MM.1S (cell line): Measurements from ENCODE around the gene BMP4.

Source experiments
- DNase-seq: peaks from one replicate; pipeline ENCODE4 v3.0.0-alpha.2; 2015
- H2AFZ ChIP-seq: fragments of 300-600 bp; sonication (generic); 2 replicates; pipeline ENCODE4 v1.6.0; 2016; ENCODE audit warnings: antibody characterized with exemption, low read length
- H3F3A ChIP-seq: fragments of 300-600 bp; sonication (generic); 2 replicates; pipeline ENCODE4 v1.6.1; 2016; ENCODE audit warnings: mild to moderate bottlenecking, antibody characterized with exemption, low read length, moderate library complexity, mixed read lengths; ENCODE audit not compliant: insufficient read depth
- H3K27ac ChIP-seq: fragments of 300-600 bp; sonication (generic); 2 replicates; pipeline ENCODE4 v1.5.1; 2016; ENCODE audit warnings: mild to moderate bottlenecking, low read length
- H3K27me3 ChIP-seq: fragments of 300-600 bp; sonication (generic); replicated peaks from 2 replicates; pipeline ENCODE4 v1.6.0; 2016; ENCODE audit warnings: low read length; ENCODE audit not compliant: insufficient read depth
- H3K36me3 ChIP-seq: fragments of 300-600 bp; sonication (generic); replicated peaks from 2 replicates; pipeline ENCODE4 v1.6.1; 2016; ENCODE audit warnings: mild to moderate bottlenecking, low read length, mixed read lengths; ENCODE audit not compliant: insufficient read depth
- H3K4me1 ChIP-seq: fragments of 300-600 bp; sonication (generic); 2 replicates; pipeline ENCODE4 v1.6.1; 2016; ENCODE audit warnings: low read length, mixed read lengths
- H3K4me2 ChIP-seq: fragments of 300-600 bp; sonication (generic); 2 replicates; pipeline ENCODE4 v1.6.0; 2016; ENCODE audit warnings: low read depth, low read length
- H3K4me3 ChIP-seq: fragments of 300-600 bp; sonication (generic); 2 replicates; pipeline ENCODE4 v1.5.1; 2016; ENCODE audit warnings: low read length, mixed read lengths
- H3K79me2 ChIP-seq: fragments of 300-600 bp; sonication (generic); 2 replicates; pipeline ENCODE4 v1.6.1; 2016; ENCODE audit warnings: mixed run types, low read length, mixed read lengths
- H3K9ac ChIP-seq: fragments of 300-600 bp; sonication (generic); 2 replicates; pipeline ENCODE4 v1.6.1; 2016; ENCODE audit warnings: low read length, mixed read lengths
- H3K9me2 ChIP-seq: fragments of 300-600 bp; sonication (generic); replicated peaks from 2 replicates; pipeline ENCODE4 v1.6.1; 2016; ENCODE audit warnings: mild to moderate bottlenecking, low read length, mixed read lengths; ENCODE audit not compliant: insufficient read depth
- H3K9me3 ChIP-seq: fragments of 300-600 bp; sonication (generic); replicated peaks from 2 replicates; pipeline ENCODE4 v1.6.1; 2016; ENCODE audit warnings: mild to moderate bottlenecking, low read length, mixed read lengths; ENCODE audit not compliant: insufficient read depth
- H4K20me1 ChIP-seq: fragments of 300-600 bp; sonication (generic); 2 replicates; pipeline ENCODE4 v1.6.1; 2016; ENCODE audit warnings: mild to moderate bottlenecking, low read length, moderate library complexity, mixed read lengths; ENCODE audit not compliant: insufficient read depth
- CTCF ChIP-seq: fragments of 300-600 bp; sonication (generic); IDR thresholded peaks from 2 replicates; pipeline ENCODE4 v1.5.1; 2016; ENCODE audit warnings: antibody characterized with exemption, low read length, mixed read lengths
- EZH2 ChIP-seq: fragments of 300-600 bp; sonication (generic); optimal IDR thresholded peaks from 2 replicates; pipeline ENCODE3; 2017; ENCODE audit warnings: low read depth, mild to moderate bottlenecking, antibody characterized with exemption, low read length, mixed read lengths
- EZH2phosphoT487 ChIP-seq: fragments of 300-600 bp; sonication (generic); IDR thresholded peaks from 2 replicates; pipeline ENCODE4 v1.6.1; 2018; ENCODE audit warnings: antibody characterized with exemption, low read length

The BMP4 gene

GRCh38 chr14:53947094-53947445 is 9.6 kb downstream of the BMP4 start:
- Histone ChIP-seq H2AFZ (no peak overlapping the region), H3K4me3 (no peak overlapping the region), H3K27ac (no peak overlapping the region), H3K27me3 (no peaks in the 10 kb centered on the region), H3K9me2 (no peaks in the 10 kb centered on the region), H3K9me3 (no peaks in the 10 kb centered on the region), H3F3A (no peaks in the 10 kb centered on the region), H3K4me1 (no peaks in the 10 kb centered on the region), H3K4me2 (no peak overlapping the region), H4K20me1 (no peaks in the 10 kb centered on the region), H3K9ac (no peak overlapping the region), H3K36me3 (no peaks in the 10 kb centered on the region), H3K79me2 (no peaks in the 10 kb centered on the region)
- no peak for TF ChIP-seq CTCF
- no peak for TF ChIP-seq EZH2phosphoT487
- no peak for DNase-seq

GRCh38 chr14:53946404-53947093 is 10.1 kb downstream of the BMP4 start:
- H3K27ac ChIP-seq: no peak overlapping the region
- no peaks in the 10 kb centered on the region for H3K36me3 ChIP-seq
- H3F3A ChIP-seq: no peaks in the 10 kb centered on the region
- no peaks in the 10 kb centered on the region for H4K20me1 ChIP-seq
- no peaks in the 10 kb centered on the region for H3K27me3 ChIP-seq
- H3K9me2 ChIP-seq: no peaks in the 10 kb centered on the region
- H3K79me2 ChIP-seq: no peaks in the 10 kb centered on the region
- no peak overlapping the region for H3K4me3 ChIP-seq
- H3K9me3 ChIP-seq: no peaks in the 10 kb centered on the region
- no peak overlapping the region for H3K4me2 ChIP-seq
- no peak for DNase-seq
- H3K4me1 ChIP-seq: no peaks in the 10 kb centered on the region
- TF ChIP-seq CTCF (no peak), EZH2 (no peak), EZH2phosphoT487 (no peak)
- no peak overlapping the region for H3K9ac ChIP-seq
- no peak overlapping the region for H2AFZ ChIP-seq

GRCh38 chr14:53946071-53946403 is 10.6 kb downstream of the BMP4 start:
- H2AFZ ChIP-seq: no peak overlapping the region
- no peak overlapping the region for H3K4me2 ChIP-seq

More at GRCh38 chr14:53946071-53946403, 10.6 kb downstream of the BMP4 start:
- Histone ChIP-seq H3K9me2 (no peaks in the 10 kb centered on the region), H3K79me2 (no peaks in the 10 kb centered on the region), H3K27me3 (no peaks in the 10 kb centered on the region), H3K4me1 (no peaks in the 10 kb centered on the region), H3K4me3 (no peak overlapping the region), H4K20me1 (no peaks in the 10 kb centered on the region), H3K27ac (no peak overlapping the region), H3K9ac (no peak overlapping the region), H3F3A (no peaks in the 10 kb centered on the region), H3K9me3 (no peaks in the 10 kb centered on the region), H3K36me3 (no peaks in the 10 kb centered on the region)
- TF ChIP-seq EZH2 (no peak), CTCF (no peak), EZH2phosphoT487 (no peak)
- DNase-seq: no peak
